ENCODE data around the gene FCN3.

The FCN3 gene

DNA sequence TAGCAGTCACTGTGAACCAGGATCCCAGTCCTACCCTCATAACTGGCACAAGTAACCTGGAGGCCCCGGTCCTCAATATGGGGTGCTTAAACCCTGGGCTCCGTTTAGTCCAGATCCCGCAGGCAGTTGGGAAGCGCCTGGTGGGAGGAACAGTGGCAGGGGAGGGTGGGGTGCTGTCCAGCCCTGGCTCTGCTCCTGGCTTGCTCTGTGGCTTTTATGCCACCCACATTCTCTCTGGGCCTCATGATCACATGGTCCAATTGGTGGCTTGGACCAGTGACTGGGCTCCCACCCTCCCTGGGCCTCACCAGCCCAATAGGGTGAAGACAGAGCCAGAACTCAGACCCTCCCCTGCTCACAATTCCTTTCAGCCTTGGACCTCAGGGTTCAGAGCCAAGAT lies 5.6 kb upstream of the FCN3 start:
- no peak for DNase-seq (ENCODE audit: low read depth)

DNA sequence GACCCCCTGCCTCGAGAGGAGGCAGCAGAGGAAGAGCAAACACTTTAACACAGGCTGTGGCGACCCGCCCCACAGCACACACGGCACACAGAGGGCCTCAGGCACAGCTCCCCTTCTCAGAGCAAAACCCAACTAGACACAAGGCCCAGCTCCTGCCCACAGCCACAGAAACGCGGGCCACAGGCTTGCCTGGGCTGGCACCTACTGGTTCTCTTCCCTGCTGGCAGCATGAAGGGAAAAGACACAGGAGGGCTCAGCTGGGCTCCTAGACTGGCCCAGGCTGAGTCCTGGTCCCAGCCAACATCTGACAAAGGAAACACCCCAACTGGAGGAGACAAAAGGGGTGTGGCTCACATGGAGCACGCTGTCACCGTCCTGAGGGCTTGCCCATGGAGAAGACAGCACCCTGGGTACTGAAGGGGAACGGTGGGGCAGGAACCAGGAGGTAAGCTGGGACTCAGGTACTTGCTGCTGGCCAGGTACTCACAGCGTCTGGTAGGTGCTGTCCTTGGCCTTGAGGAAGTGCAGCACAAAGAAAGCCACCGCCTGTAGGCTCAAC lies 5.0 kb upstream of the FCN3 start:
- DNase-seq (ENCODE audit: low read depth) = no peak

DNA sequence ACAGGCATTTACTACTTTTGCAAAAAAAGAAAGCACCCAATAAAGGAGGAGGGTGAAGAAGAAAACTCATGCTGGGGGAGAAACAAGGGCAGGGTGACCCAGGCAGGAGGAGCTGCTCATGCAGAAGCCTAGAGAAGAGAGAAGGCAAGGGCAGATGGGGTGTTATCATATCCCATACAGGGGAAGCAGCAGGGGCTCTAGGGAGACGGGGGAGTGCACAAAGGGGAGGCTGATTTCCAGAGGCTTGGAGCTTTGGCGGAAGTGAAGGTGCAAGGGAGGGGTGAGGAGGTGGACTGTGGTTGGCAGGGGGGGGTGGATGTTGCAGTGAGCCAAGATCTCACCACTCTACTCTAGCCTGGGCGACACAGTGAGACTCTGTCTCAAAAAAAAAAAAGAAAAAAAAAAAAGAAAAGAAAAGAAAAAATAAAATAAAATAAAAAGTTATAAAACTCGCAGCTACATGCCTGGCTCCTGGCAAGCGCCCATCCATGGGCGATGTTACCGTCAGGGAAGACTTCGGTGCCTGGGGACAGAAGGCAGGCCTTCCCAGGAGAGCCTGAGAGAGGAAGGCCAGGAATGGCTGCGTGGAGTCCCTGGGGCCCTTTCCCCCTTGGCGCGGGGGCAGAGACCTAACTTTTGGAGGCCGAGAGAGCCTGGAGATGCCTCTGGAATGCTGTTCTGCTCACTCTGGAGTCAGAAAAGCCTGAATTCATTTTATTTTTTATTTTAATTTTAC lies 3.3 kb upstream of the FCN3 start:
- DNase-seq (ENCODE audit: low read depth) = no peak

DNA sequence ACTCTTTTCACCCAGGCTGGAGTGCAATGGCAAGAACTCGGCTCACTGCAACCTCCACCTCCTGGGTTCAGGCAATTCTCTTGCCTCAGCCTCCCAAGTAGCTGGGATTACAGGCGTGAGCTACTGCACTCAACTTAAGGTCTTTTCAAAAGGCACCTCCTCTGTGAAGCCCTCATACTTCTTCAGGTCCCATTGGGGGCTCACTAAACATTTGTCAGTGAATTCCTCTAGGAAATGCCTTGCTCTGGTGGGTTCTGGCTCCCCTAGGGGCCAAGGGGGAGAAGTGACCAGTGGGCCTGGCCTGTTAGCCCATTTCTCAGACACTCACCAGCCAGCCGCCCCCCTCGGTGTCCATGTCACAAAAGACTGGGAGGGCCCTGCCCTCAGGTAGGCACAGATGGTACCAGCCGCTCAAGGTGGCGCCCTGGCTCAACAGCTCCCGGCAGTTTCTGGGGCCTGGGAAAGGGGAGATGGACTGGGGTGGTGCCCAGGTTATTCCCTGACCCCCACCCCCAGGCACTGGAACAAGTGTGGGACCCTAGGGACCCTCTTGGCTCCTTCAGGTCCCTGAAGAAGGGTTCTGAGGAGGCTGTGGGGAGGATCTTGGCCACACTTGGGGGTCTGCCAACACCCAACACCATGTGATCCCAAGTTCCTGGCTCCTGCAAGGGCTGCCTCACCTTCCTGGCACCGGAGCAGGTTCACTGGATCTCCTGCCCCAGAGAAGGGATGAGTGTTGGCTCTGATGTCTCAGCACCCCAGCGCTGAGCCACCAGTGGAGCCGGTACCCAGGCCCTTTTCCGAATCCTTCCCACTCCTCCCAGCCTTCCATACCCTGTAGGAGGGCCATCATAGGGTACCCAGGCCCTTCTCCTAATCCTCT lies 1.6 kb downstream of the FCN3 start:
- DNase-seq (ENCODE audit: low read depth) = no peak

DNA sequence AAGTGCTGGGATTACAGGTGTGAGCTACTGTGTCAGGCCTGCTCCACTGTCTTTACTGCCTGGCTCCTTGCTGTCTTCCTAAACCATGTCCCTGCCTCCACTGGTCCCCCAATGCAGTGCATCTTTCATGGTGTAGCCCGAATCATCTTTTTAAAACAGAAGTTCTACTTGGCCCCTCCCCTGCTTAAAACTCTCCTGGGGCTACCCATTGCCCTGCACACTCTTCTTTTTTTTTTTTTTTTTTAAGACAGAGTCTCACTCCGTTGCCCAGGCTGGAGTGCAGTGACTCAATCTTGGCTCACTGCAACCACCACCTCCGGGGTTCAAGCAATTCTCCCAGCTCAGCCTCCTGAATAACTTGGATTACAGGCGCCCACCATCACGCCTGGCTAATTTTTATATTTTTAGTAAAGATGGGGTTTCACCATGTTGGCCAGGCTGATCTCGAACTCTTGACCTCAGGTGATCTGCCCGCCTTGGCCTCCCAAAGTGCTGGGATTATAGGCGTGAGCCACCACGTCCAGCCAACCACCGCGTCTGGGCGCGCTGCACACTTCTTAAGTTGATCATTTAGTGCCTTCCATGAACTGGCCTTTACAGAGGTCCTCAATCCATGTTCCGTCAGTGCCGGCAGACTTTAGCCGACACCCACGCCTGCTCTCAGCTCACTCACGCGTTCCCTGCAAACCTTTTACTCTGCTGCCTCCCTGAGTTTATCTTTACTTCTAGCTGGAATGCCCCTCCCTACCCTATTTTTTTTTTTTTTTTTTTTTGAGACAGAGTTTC lies 2.4 kb downstream of the FCN3 start:
- DNase-seq (ENCODE audit: low read depth) = no peak

DNA sequence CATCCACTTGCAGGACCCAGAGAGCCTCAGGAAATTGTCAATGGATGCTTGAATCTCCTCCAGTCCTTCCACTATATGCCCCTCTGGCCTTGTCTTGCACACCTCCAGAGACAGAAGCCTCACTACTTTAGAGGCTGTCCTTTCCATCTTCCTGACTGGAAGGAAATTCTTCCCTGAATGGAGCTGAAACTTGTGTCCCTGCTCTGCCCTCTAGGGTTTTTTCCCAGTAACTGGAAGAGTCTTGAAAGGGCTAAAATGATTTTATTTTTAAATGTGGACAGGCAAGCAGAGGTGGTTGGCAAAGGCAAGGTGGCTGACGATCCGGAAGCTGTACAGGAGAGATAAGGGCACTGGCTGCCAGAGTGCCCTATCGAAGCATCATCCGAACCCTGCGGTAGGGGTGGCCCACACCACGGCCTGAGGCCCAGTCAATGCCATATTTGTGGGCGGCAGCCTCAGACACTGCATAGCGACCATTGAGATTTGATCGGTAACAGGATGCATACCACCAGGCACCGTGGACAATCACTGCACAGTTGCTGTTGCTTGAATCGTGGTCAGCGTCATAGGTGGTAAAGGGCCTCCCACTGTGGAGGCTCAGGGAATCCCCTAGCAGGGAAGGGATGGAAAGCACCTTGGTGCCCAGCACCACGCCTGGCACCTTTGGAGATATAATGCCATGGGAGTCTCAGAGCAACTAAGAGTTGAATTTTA lies 5.6 kb downstream of the FCN3 start:
- DNase-seq (ENCODE audit: low read depth) = no peak

DNA sequence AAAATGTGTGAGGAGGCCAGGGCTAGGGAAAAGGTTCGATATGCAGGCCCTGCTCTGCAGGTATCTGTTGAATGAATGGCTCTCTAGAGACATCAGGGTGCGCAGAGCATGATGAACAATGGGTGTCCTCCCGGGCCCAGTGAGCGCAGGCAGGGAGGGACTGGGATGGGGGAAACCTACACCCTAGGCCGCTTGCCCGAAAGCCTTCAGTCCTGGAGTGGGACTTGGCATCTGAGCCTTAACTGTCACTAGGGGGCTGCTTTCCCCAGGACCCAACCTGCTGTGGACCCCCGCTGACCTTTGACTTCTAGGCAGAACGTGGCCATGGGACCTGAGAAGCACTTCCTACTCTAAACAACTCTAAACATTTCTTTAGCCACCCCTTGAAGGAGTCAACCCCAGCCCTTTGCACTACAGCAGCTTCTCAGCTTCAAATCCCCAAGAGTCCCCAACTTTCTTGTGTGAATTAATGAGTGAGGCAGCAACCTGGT lies 7.4 kb downstream of the FCN3 start:
- DNase-seq (ENCODE audit: low read depth) = no peak

DNA sequence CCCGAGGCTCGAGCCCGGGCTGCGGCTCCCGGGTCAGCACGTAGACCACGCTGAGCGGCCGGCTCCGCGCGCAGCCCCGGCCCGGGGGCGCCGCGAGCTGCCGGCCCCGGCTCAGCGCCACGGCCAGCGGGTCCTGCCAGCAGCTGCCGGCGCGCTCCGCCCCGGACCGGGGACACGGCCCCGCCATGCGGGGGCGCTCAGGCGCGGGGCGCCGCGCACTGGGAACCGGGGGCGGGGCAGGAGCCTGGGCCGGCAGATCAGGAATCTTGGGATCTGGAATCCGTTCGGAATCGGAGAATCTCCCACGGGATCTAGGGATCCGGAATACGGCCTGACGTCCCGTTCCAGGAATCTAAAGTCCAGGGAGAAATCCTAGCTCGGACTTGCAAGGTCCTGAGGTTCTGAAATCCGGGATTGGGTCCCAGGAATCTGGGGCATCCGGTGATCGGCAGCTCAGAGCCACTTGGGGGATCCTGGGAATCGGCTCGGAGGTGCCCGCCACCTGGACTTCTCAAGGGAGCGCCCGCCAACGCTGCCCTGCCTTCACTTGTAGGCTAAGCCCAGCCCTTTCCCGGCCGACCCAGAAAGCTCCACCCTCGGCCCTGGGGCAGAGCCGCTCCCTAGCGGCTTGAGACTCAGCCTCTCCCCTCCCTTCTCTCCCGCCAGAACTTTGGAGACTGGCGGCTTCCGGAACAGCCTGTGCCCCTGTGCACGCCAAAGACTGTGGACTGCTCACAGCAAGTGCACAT lies 8.0 kb downstream of the FCN3 start, which contains the start of gene MAP3K6:
TSS of gene MAP3K6 (minus strand) at position 551 of the 749 bp plus-strand sequence. CDS start at position 187, 364 bp downstream.
- peak; percentile 63 for DNase-seq (ENCODE audit: low read depth)

DNA sequence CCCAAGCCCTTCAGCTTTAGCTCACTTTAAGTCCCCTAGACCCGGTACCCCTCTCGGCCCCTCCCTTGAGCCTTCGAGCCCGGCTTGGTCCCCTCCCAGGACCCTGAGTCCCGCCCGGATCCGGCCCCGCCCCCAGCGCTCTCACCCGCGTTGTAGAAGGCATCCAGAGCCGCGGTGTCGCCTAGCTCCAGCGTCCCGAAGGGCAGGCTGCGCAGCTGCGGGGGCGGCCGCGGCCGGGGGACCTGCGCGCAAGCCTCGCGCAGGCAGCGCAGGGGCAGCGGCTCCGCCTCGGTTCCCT lies 8.6 kb downstream of the FCN3 start:
- peak; percentile 73 for DNase-seq (ENCODE audit: low read depth)

DNA sequence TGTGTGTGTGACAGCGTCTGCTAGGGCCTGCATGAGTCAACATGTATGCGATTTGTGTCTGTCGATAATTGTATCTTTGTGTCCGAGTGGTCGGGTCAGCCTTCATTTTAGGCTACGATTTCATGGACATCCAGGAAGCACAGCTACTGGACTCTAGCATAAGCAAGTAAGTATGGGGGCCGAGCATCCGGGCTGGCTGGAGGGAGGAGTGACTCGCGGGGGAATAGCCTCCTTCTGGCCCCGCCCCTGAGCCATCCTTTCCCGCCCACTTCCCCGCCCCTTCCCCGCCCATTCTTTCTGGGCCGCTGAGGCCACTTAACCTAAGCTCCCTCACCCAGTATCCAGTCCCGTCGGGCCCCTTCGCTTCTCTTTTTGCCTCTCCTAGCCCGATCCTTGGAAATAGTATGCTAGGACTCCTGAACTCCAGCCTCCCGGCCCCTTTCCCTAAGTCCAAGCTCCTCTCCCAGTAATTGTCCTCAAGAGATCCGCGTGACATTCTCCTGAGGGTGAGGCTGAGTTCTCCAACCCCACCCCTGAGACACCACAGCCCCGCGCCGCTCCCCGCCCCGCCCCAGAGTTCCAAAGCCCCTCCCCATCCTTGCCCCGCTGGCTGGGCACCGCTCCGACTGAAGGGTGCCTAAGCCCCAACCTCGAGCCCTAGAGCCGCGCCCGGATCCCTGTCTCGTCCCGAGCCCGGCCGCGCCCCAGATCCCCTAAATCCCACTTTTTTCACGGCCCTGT lies 9.1 kb downstream of the FCN3 start:
- peak; percentile 84 for DNase-seq (ENCODE audit: low read depth)

DNA sequence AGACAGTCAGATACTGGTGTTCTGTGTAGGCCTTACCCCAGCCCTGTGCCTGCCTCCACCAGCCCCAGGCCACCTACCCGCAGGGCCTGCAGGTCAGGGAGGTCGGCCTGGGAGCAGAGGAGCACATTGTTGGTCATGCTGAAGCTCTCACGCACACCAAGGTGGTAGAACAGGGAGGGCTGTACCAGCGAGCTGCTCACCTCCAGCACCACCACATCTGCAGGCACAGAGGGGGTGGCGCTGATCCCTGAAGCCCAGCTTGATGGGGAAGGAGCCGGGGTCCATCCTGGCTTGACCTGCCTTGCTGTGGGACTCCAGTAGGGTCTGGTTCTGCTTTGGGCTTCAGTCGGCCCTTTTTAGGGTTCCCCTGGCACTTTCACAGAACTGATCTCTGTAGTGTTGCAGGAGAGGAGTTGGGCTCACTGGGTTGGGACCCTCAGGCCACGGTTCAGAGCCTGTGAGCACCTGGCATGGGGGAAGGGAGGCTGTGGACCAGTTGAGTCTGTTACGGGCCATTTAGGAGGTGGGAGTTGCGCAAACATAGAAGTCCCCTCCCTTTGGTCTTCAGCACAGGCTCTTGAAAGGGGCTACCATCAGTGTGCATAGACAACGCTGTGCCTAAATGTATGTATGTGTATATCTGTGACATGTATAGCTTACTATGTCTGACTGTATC lies 9.8 kb downstream of the FCN3 start:
- no peak for DNase-seq (ENCODE audit: low read depth)

DNA sequence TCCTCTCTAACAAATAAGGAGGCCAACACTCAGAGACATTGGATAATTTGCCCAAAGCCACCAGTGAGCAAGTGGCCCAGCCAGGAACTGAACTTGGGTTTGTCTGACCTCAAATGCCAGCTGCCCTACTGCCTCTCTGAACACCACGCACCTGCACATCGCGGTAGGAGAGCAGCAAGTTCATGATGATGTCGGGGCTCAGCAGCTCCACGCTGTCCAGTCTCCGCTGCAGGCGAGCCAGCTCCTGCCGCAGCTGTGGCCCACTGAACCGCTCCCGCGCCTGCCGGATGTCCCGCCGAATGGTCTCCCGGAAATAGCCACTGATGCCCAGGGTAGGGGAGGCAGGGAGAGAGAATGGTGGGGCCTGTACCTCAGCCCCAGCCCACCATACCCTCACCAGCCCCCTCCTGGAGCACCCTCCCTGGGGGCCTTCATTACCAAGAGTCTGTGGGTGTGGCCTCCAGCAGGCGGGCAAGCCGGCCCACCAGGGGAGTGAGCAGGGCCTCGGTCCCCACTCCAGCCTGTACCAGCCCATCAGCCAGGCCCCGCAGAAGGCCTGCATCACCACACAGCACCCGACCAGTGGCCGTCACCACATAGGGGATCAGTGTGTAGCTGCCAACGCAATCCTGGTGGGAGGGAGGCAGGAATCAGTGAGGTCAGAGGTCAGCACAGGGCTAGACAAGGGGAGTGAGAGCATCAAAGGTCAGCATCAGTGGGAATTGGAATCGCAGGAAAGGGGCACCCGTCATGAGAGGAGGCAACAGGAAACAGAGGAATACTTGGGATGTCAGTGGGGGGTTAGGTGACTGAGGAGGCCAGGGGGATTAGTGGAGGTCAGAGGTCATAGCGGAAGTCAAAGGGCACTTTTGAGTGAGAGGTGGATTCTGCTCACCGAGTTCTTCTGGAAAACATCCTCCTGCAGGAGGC lies 10.6 kb downstream of the FCN3 start:
- DNase-seq (ENCODE audit: low read depth) = no peak

DNA sequence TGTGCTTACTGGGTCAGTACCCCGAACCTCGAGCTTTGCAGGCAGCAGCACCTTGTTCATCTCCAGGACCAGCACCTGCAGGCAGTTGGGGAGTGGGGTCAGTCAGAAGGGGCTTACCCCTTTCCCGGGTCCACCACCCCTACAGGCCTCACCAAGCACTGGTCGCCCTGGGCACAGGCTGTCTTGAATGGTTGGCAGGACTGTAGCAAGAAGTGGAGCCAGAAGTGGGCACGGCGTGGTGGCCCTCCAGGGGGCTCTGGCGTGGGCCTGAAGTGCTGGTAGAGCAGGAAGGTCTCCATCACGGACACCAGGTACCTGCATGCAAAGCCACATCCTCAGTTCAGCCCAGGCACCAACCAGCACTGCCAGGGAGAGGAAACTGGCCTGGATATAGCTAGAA lies 13.1 kb downstream of the FCN3 start:
- DNase-seq (ENCODE audit: low read depth) = no peak

DNA sequence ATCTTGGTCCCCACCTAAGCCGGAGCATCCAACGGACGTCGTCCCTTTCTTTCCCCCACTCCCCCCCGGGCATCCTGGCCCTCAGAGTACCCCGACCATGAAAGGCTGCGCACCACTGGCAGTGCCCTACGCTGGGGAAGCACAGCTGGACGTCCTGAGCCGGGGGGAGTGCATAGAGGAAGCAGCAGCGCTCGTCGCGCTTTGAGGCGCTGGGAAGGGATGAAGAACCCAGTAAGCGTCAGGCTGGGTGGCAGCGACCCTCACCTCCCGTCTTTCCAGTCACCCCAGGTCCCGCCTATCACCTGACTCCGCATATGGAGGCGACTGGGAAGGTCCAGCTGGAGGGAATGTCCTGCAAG lies 13.6 kb downstream of the FCN3 start:
- no peak for DNase-seq (ENCODE audit: low read depth)

DNA sequence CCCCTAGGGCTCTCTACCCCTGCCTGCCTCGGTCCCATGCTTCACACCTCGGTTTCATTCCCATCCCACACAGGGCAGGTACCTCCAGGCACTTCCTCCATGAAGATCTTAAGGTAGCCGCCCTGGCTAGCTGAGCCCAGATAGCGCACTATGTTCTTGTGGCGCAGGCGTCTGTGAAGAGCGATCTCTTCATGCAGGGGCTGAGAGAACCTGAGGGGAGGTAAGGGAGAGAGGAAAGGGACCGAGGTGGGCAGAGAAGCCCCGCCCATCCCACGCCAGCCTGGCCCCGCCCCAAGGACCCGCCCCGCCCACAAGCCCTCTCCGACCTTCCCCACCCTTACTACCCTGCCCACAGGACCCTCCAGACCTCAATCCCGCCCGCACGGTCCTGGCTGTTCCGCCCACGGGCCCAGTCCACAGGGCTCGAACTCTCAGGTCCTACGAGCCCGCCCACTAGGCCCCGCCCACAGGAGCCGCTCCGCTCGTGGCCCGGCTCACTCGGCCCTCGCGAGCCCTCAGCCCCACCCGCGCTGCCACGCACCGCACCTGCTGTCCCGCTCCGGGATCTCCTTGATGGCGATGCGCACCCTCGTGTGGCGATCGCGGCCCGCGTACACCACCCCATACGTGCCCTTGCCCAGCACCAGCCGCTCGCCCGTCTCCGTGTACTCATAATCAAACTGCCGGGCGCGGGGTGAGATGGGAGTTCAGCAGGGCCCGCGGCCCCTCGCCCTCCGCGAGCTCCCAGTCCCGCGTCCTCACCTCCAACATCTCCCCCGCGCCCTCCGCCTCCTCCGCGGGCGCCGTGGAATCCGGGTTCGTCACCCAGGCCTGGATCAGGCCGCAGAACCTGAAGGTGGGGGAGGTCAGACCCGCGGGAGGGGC lies 14.2 kb downstream of the FCN3 start:
- no peak for DNase-seq (ENCODE audit: low read depth)

DNA sequence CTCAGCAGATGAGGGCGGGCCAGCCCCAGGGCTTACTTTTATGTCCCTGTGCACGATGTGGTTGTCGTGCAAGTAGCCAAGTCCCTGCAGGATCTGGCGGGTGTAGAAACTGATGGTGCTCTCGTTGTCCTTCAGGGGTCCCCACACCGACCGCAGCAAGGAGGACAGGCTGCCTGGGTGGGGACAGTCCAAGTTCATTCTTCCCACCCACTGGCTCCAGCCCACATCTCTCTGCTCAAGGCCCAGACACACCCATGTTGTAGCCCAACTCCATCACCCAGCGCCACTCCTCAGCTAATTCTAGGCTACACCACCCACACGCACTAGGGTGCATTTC lies 14.8 kb downstream of the FCN3 start:
- DNase-seq (ENCODE audit: low read depth) = no peak

DNA sequence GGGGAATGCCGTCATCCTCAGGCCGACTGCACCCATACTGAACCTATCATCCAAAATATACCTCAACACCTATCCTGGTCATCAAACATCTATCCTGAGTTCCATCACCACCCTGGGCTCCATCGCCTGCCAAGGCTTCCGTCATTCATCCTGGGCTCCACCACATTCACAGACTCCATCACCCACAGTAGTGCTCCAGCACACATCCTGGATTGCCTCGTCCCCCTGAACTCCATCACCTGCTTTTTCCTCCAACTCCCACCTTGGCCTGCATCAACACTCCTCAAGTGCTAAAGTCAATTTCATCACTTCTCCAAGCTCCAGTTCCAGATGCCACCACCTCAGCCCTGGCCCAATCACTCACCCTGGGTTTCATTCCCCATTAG lies 15.7 kb downstream of the FCN3 start:
- DNase-seq (ENCODE audit: low read depth) = no peak

Data from HS-27A (cell line).